MCF 10A (cell line): ENCODE measurements around the gene UVRAG. TPM values are rescaled to one million over a fixed set of nuclear protein-coding genes. Genes with fewer than 3 reads are reported as not detected.

Experiments used
- BruUV-seq: library from RNA; stranded (reverse); fragments of 400-500 nt; replicated peaks from 2 replicates; lab custom pipeline; 2021; lab: Mats Ljungman, UMichigan
- CTCF ChIA-PET: fragments of 300-600 bp; sonication (Branson Sonifier 250); formaldehyde crosslinking; extraction: SDS; loops from one replicate; lab custom pipeline; 2021; ENCODE audit warnings: antibody characterized with exemption, inconsistent platforms; lab: Yijun Ruan, JAX
- POLR2A ChIA-PET: fragments of 300-600, 350-650 bp; sonication (Branson Sonifier 250); formaldehyde crosslinking; extraction: SDS; loops from one replicate; lab custom pipeline; 2020; ENCODE audit warnings: antibody characterized with exemption, inconsistent platforms; lab: Yijun Ruan, JAX
- DNase-seq: peaks from one replicate; pipeline ENCODE4 v3.0.0-alpha.2; 2018; ENCODE audit not compliant: unreplicated experiment
- H3K27ac Mint-ChIP-seq: one replicate; pipeline ENCODE4 v1.8.0; 2022; ENCODE audit warnings: mild to moderate bottlenecking, low read depth, mixed read lengths; ENCODE audit not compliant: unreplicated experiment
- H3K27me3 Mint-ChIP-seq: one replicate; pipeline ENCODE4 v1.8.0; 2022; ENCODE audit warnings: mixed read lengths; ENCODE audit not compliant: insufficient read depth, unreplicated experiment
- H3K36me3 Mint-ChIP-seq: one replicate; pipeline ENCODE4 v1.8.0; 2022; ENCODE audit warnings: mild to moderate bottlenecking, moderate library complexity, mixed read lengths; ENCODE audit not compliant: insufficient read depth, unreplicated experiment
- H3K4me1 Mint-ChIP-seq: one replicate; pipeline ENCODE4 v1.8.0; 2022; ENCODE audit warnings: mixed read lengths; ENCODE audit not compliant: insufficient read depth, unreplicated experiment
- H3K4me3 Mint-ChIP-seq: one replicate; pipeline ENCODE4 v1.8.0; 2022; ENCODE audit warnings: mild to moderate bottlenecking, moderate library complexity, mixed read lengths; ENCODE audit not compliant: unreplicated experiment
- H3K9me3 Mint-ChIP-seq: one replicate; pipeline ENCODE4 v1.8.0; 2022; ENCODE audit warnings: mixed read lengths; ENCODE audit not compliant: unreplicated experiment
- intact Hi-C: fragments of 100-400 bp; cut with micrococcal nuclease; formaldehyde crosslinking; loops from 2 replicates; pipeline ENCODE4 v1.14.1; 2022
- total RNA-seq: library from RNA; stranded (reverse); gene quantifications from 2 replicates; pipeline ENCODE4 v1.2.3, GENCODE V29; 2022
- TF ChIP-seq, protein P1 (sequence below): fragments of 200-600 bp; IDR thresholded peaks from one replicate; pipeline ENCODE4 v1.8.0; 2022; ENCODE audit warnings: antibody characterized with exemption, mild to moderate bottlenecking; ENCODE audit not compliant: unreplicated experiment

UVRAG gene
- total RNA-seq, 1 experiment from 2014 or later: 12.4 TPM

DNA sequence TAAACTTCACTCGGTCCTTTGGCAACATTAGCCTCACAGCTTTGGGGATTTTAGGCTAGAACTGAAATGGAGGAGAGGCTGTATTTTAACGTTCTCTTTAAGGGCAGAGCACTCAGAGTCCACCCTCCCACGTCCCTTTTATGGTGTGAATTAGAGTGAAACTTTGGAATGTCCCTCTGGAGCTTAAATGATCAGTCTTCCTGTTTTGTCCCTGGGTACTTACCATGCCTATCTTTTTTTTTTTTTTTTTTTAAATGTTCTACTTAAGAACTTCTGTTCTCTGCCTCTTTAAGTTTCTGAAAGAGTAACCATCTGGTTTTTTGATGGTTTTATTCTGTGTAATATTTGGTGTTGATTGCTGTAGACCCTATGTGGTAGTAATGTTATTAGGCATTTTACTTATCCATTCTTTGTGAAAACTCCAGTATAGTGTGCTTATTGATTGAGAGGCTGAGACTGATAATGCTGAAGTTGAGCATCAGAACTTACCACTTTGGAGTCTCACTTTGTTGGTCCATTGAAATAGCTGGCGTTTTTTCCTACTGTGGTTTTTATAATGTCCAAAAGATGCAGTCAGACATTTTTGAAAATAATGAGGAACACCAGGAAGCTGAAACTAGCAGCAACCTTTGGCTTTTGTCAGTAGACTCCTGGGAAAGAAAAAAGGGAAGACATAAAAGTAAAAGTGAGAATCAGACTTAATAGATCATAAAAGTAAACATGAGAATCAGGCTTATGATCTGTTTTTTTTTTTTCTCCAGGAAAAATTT is 11.6 kb downstream of the UVRAG start:
- Mint-ChIP-seq H3K9me3 (no peaks in the 10 kb centered on the region), H3K27me3 (no peaks in the 10 kb centered on the region), H3K36me3 (peaks cover 19% of the 10 kb centered on the region), H3K27ac (no peak overlapping the region), H3K4me1 (peaks cover 8% of the 10 kb centered on the region), H3K4me3 (no peak overlapping the region)
- ChIA-PET POLR2A (interaction anchor here (0.6 to 1.3 kb wide), 3 partner anchors 8 to 189 kb away, joined by 3 to 4 read pairs (median 3); no protein-coding TSS in a partner anchor), CTCF (interaction anchor here (0.6 to 0.7 kb wide), 2 partner anchors 438 to 505 kb away, joined by 3 to 4 read pairs; no protein-coding TSS in a partner anchor)
- intact Hi-C loops: no loop called here
- TF ChIP-seq, protein P1, sequence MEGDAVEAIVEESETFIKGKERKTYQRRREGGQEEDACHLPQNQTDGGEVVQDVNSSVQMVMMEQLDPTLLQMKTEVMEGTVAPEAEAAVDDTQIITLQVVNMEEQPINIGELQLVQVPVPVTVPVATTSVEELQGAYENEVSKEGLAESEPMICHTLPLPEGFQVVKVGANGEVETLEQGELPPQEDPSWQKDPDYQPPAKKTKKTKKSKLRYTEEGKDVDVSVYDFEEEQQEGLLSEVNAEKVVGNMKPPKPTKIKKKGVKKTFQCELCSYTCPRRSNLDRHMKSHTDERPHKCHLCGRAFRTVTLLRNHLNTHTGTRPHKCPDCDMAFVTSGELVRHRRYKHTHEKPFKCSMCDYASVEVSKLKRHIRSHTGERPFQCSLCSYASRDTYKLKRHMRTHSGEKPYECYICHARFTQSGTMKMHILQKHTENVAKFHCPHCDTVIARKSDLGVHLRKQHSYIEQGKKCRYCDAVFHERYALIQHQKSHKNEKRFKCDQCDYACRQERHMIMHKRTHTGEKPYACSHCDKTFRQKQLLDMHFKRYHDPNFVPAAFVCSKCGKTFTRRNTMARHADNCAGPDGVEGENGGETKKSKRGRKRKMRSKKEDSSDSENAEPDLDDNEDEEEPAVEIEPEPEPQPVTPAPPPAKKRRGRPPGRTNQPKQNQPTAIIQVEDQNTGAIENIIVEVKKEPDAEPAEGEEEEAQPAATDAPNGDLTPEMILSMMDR: no peak
- no peak for DNase-seq
- no TSS peak for BruUV-seq

DNA sequence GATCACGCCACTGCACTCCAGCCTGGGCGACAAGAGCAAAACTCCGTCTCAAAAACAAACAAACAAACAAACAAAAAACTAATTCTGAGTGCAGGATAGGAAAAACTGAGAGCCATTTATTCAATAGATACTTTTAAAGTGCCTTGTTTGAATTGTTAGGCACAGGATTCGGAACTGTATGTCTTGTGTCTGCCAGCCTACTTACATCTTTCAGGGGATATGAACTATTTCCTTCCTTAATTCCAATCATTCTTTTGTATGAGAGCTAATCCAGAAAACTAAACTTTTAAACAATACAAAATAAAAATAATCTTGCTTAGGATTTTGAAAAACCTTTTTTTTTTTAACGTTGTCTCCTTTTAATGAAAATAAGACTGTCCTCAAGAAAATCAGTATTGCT is 12.6 kb downstream of the UVRAG start:
- ChIA-PET POLR2A (interaction anchor here (0.6 to 0.7 kb wide), 2 partner anchors 8 to 269 kb away, joined by 3 read pairs; no protein-coding TSS in a partner anchor), CTCF (no interaction called here)
- H3K27ac Mint-ChIP-seq: no peak overlapping the region
- BruUV-seq: no TSS peak
- H3K4me1 Mint-ChIP-seq: peaks cover 6% of the 10 kb centered on the region
- TF ChIP-seq, protein P1: no peak
- H3K36me3 Mint-ChIP-seq: peaks cover 15% of the 10 kb centered on the region
- H3K27me3 Mint-ChIP-seq: no peaks in the 10 kb centered on the region
- DNase-seq: no peak
- no peak overlapping the region for H3K4me3 Mint-ChIP-seq
- no peaks in the 10 kb centered on the region for H3K9me3 Mint-ChIP-seq
- intact Hi-C loops: no loop called here

DNA sequence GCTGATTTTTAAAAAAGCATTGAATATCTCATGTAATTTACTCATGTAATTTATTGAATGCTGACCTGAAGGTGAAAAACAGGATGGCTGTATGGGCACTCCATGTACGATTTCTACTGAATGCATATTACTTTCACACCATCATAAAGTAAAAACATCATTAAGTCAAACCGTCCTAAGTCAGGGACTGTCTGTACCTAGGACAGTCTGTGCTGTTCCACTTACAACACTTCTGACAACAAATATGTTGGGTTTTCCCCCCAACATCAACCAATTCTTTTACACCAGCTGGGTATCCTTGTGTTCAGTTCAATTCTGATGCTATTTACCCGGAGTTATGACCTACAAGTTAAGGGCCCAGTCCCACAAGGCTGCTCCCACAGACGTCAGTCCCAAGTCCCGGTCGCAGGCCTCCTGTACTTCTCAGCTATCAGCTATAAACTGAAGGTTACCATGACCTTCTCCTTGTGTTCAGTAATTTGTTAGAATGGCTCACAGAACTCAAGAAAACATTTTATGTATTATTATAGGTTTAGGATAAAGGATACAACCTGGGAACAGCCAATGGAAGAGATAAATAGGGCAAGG is 17.0 kb downstream of the UVRAG start:
- BruUV-seq: no TSS peak
- TF ChIP-seq, protein P1: no peak
- Mint-ChIP-seq H3K27ac (no peak overlapping the region), H3K36me3 (peaks cover 10% of the 10 kb centered on the region), H3K9me3 (no peaks in the 10 kb centered on the region), H3K4me1 (peaks cover 8% of the 10 kb centered on the region), H3K4me3 (no peak overlapping the region), H3K27me3 (no peaks in the 10 kb centered on the region)
- ChIA-PET POLR2A (interaction anchor here (0.7 to 1.4 kb wide), 3 partner anchors 8 to 21 kb away, joined by 3 read pairs; no protein-coding TSS in a partner anchor), CTCF (interaction anchor here (1.9 to 3.0 kb wide), 2 partner anchors 29 to 37 kb away, joined by 4 to 16 read pairs; no protein-coding TSS in a partner anchor)
- DNase-seq: no peak
- intact Hi-C loops: no loop called here

DNA sequence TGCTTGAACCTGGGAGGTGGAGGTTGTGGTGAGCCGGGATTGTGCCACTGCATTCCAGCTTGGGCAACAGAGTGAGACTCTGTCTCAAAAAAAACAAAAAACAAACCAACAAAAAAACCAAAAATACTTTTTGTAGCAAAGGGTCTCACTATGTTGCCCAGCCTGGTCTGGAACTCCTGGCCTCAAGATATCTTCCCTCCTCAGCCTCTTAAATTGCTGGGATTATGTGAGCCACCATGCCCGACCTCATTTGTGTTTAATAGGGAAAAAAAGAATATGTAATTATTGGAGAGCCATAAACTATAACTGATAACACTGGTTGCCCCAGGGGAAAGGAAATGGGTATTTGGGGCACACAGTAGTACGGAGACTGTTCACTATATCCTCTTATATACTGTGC is 19.7 kb downstream of the UVRAG start:
- no TSS peak for BruUV-seq
- peaks cover 15% of the 10 kb centered on the region for H3K36me3 Mint-ChIP-seq
- H3K27me3 Mint-ChIP-seq: no peaks in the 10 kb centered on the region
- CTCF ChIA-PET: interaction anchor here (1.1 kb wide), 1 partner anchor 33 kb away, joined by 3 read pairs; no protein-coding TSS in a partner anchor
- TF ChIP-seq, protein P1: no peak
- DNase-seq: no peak
- intact Hi-C loops: no loop called here
- H3K4me1 Mint-ChIP-seq: peaks cover 10% of the 10 kb centered on the region
- no peak overlapping the region for H3K27ac Mint-ChIP-seq
- H3K9me3 Mint-ChIP-seq: no peaks in the 10 kb centered on the region
- H3K4me3 Mint-ChIP-seq: no peak overlapping the region
- POLR2A ChIA-PET: interaction anchor here (0.7 kb wide), 2 partner anchors 8 to 49 kb away, joined by 3 read pairs; no protein-coding TSS in a partner anchor
